K562 (cell line): Measurements from ENCODE around the gene PPOX. TPM values are rescaled to one million over a fixed set of nuclear protein-coding genes. Genes with fewer than 3 reads are reported as not detected.

ENCODE experiments used
- CBFA2T3 ChIP-seq: fragments of 450-650 bp; IDR thresholded peaks from 2 replicates; pipeline ENCODE4 v1.6.1; 2017
- CCNT2 ChIP-seq: IDR thresholded peaks from 2 replicates; pipeline ENCODE4 v1.6.1; 2011; ENCODE audit warnings: borderline replicate concordance, low read depth, mild to moderate bottlenecking, moderate library complexity, mixed read lengths, low read length; ENCODE audit not compliant: insufficient read length; ENCODE audit errors: extremely low read depth
- COPS2 ChIP-seq: fragments of 450-650 bp; conservative IDR thresholded peaks from 2 replicates; pipeline ENCODE4 v1.6.1; 2016; ENCODE audit warnings: mild to moderate bottlenecking, moderate library complexity
- DACH1 ChIP-seq: fragments of 450-650 bp; IDR thresholded peaks from 2 replicates; pipeline ENCODE4 v1.6.1; 2018; ENCODE audit not compliant: partially characterized antibody
- E2F5 ChIP-seq: sonication (generic); formaldehyde crosslinking; IDR thresholded peaks from 2 replicates; pipeline ENCODE4 v1.8.0; 2022; ENCODE audit warnings: mild to moderate bottlenecking, missing genetic modification reagents
- ELF1 ChIP-seq: fragments of 200-800 bp; sonication (Bioruptor generic); IDR thresholded peaks from 2 replicates; pipeline ENCODE4 v1.6.1; 2016; ENCODE audit warnings: missing genetic modification characterization, missing compliant biosample characterization
- ETV5 ChIP-seq: sonication (generic); formaldehyde crosslinking; IDR thresholded peaks from 2 replicates; pipeline ENCODE4 v1.4.0; 2020; ENCODE audit warnings: low read depth, mild to moderate bottlenecking, missing genetic modification reagents
- FOXK2 ChIP-seq, 2 experiments: fragments of 450-650 bp; IDR thresholded peaks in 1 of 2; conservative IDR thresholded peaks in 1 of 2; 2 replicates each; pipeline ENCODE4 v1.6.1; 2016; ENCODE audit warnings: low read depth in 2 of 2, mild to moderate bottlenecking in 1 of 2
- HOXB6 ChIP-seq: fragments of 250-450 bp; sonication (Bioruptor Pico); IDR thresholded peaks from 2 replicates; pipeline ENCODE4 v1.5.1; 2022; ENCODE audit warnings: mild to moderate bottlenecking, borderline replicate concordance
- KLF1 ChIP-seq: fragments of 450-650 bp; IDR thresholded peaks from 2 replicates; pipeline ENCODE4 v1.6.1; 2016; ENCODE audit warnings: missing genetic modification characterization, missing compliant biosample characterization
- MBD2 ChIP-seq: sonication (generic); IDR thresholded peaks from 2 replicates; pipeline ENCODE4 v1.6.1; 2016; ENCODE audit warnings: low read depth, borderline replicate concordance
- MEF2D ChIP-seq: conservative IDR thresholded peaks from 2 replicates; pipeline ENCODE4 v1.6.1; 2016; ENCODE audit warnings: low read depth, missing genetic modification characterization, missing compliant biosample characterization
- RUNX1 ChIP-seq: sonication (generic); IDR thresholded peaks from 2 replicates; pipeline ENCODE4 v1.6.1; 2016; ENCODE audit warnings: antibody characterized with exemption, low read depth
- SMAD4 ChIP-seq: fragments of 250-450 bp; sonication (Bioruptor Pico); conservative IDR thresholded peaks from 2 replicates; pipeline ENCODE4 v1.8.0; 2021; ENCODE audit warnings: inconsistent platforms, mild to moderate bottlenecking, moderate library complexity
- TCFL5 ChIP-seq: fragments of 250-450 bp; sonication (Bioruptor Pico); conservative IDR thresholded peaks from 2 replicates; pipeline ENCODE4 v1.6.1; 2021; ENCODE audit warnings: mild to moderate bottlenecking, moderate library complexity, matching md5 sums
- XRCC3 ChIP-seq: fragments of 450-650 bp; IDR thresholded peaks from 2 replicates; pipeline ENCODE4 v1.6.1; 2017; ENCODE audit warnings: mild to moderate bottlenecking, moderate library complexity
- polyA plus RNA-seq, 8 experiments: library from polyadenylated mRNA; depleted of rRNA in 4 of 8; stranded (reverse) in 5 of 8; unstranded in 3 of 8; fragments of >200 nt; fragmentation: Nextera tagmentation in 2 of 8; fragmentation: Illumina TruSeq in 1 of 8; extraction: Ambion mirVana in 2 of 8; extraction: Trizol in 1 of 8; gene quantifications; 2 replicates each; pipeline versions ENCODE4 v1.2.1 to v1.2.3, GENCODE V29; 2011 to 2014; ENCODE audit warnings: inconsistent platforms in 1 of 8, missing spikeins in 1 of 8
- total RNA-seq, 7 experiments: library from RNA; depleted of rRNA in 6 of 7; stranded (reverse); fragments of >200 nt in 6 of 7; fragmentation: Illumina TruSeq in 2 of 7; extraction: Trizol in 2 of 7; gene quantifications; 2 replicates each; pipeline versions ENCODE4 v1.2.1 to v1.2.3, GENCODE V29; 2011 to 2021; ENCODE audit warnings: low replicate concordance in 1 of 7
- TF ChIP-seq, protein P1 (sequence below): fragments of 250-450 bp; sonication (Bioruptor Pico); IDR thresholded peaks from 2 replicates; pipeline ENCODE4 v1.5.0; 2022; ENCODE audit warnings: mild to moderate bottlenecking
- TF ChIP-seq, protein P2 (sequence below): fragments of 200-800 bp; sonication (Bioruptor generic); IDR thresholded peaks from 2 replicates; pipeline ENCODE4 v1.6.1; 2017; ENCODE audit warnings: missing genetic modification characterization, missing compliant biosample characterization
- TF ChIP-seq, protein P3 (sequence below): sonication (generic); formaldehyde crosslinking; IDR thresholded peaks from 2 replicates; pipeline ENCODE4 v1.8.0; 2022; ENCODE audit warnings: mild to moderate bottlenecking, missing genetic modification reagents, borderline replicate concordance

PPOX gene
- total and polyA plus RNA-seq, 9 of the 15 experiments (the other 6 are each of a cell fraction or from before 2014, with no cell fraction given), result 17.0 to 57.1 (median 38.9) TPM

DNA sequence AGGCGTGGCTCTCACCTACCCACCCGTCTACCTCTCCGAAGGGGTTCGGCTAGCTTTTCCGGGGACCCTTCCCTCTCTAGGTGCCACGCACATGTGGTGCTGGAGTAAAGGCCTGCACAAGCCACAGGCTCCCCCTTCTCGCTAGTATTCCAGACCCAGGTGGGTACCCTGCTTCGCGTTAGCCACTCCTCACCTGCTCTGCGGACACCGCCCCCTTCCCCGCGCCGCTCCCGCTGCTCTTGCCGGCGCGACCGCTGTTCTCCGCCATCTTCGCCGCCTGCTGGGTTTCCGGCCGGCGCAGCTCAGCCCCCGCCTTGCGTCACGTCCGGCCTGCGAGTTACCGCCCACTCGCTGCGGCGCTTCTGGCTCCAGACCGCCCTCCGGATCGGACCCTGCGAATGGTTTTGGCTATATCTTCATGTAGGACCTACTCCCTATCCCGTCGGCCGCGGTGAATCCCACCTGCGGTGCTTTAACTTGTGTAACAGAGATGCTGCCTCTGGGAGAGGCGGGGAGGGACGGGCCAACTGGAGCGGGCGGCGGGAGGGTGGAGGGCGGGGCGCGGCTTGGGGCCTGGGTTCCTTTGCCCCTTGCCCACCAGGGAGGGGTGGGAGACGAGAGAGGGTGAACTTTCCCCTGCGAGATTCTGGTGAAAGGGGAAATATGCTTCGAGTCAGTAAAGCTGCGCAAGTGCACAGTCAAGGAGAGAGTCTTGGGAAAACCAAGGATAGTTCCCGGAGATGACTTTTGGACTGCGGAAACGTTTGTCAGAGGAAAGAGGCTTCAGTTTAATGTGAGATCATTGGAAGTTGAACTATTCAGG lies 48.3 kb upstream of the PPOX start, which contains the start of the genes NIT1 and PFDN2 (continued):
- TF ChIP-seq HOXB6 (CRISPR knock-in tag) (no peak), COPS2 (no peak), MEF2D (tag) (no peak), FOXK2 (conservative IDR thresholded peaks at IDR 0.05 in 1 of 2, IDR thresholded peaks at IDR 0.05 in 1 of 2; ENCODE audit: low read depth in 2 of 2) (0 out of 4 replicates have a peak, but pooled peaks of 1 of the 2 experiments have one; percentile 4), ETV5 (peak; percentile 93), TCFL5 (CRISPR knock-in tag) (no peak), CCNT2 (peak; percentile 83), CBFA2T3 (no peak), ELF1 (tag) (peak; percentile 42; the same call in 1 of the 2 replicates), MBD2 (peak; percentile 74; the same call in 1 of the 2 replicates), RUNX1 (no peak), KLF1 (tag) (no peak), E2F5 (peak; percentile 85; the same call in 1 of the 2 replicates), XRCC3 (no peak), SMAD4 (peak; percentile 42), DACH1 (no peak)
- TF ChIP-seq, protein P1, sequence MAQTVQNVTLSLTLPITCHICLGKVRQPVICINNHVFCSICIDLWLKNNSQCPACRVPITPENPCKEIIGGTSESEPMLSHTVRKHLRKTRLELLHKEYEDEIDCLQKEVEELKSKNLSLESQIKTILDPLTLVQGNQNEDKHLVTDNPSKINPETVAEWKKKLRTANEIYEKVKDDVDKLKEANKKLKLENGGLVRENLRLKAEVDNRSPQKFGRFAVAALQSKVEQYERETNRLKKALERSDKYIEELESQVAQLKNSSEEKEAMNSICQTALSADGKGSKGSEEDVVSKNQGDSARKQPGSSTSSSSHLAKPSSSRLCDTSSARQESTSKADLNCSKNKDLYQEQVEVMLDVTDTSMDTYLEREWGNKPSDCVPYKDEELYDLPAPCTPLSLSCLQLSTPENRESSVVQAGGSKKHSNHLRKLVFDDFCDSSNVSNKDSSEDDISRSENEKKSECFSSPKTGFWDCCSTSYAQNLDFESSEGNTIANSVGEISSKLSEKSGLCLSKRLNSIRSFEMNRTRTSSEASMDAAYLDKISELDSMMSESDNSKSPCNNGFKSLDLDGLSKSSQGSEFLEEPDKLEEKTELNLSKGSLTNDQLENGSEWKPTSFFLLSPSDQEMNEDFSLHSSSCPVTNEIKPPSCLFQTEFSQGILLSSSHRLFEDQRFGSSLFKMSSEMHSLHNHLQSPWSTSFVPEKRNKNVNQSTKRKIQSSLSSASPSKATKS, result no peak
- TF ChIP-seq, protein P2, sequence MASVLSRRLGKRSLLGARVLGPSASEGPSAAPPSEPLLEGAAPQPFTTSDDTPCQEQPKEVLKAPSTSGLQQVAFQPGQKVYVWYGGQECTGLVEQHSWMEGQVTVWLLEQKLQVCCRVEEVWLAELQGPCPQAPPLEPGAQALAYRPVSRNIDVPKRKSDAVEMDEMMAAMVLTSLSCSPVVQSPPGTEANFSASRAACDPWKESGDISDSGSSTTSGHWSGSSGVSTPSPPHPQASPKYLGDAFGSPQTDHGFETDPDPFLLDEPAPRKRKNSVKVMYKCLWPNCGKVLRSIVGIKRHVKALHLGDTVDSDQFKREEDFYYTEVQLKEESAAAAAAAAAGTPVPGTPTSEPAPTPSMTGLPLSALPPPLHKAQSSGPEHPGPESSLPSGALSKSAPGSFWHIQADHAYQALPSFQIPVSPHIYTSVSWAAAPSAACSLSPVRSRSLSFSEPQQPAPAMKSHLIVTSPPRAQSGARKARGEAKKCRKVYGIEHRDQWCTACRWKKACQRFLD, result no peak
- TF ChIP-seq, protein P3, sequence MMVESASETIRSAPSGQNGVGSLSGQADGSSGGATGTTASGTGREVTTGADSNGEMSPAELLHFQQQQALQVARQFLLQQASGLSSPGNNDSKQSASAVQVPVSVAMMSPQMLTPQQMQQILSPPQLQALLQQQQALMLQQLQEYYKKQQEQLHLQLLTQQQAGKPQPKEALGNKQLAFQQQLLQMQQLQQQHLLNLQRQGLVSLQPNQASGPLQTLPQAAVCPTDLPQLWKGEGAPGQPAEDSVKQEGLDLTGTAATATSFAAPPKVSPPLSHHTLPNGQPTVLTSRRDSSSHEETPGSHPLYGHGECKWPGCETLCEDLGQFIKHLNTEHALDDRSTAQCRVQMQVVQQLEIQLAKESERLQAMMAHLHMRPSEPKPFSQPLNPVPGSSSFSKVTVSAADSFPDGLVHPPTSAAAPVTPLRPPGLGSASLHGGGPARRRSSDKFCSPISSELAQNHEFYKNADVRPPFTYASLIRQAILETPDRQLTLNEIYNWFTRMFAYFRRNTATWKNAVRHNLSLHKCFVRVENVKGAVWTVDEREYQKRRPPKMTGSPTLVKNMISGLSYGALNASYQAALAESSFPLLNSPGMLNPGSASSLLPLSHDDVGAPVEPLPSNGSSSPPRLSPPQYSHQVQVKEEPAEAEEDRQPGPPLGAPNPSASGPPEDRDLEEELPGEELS (CRISPR knock-in tag), result peak; percentile 91; the same call in 1 of the 2 replicates
